CD4-positive, alpha-beta T cell treated with Interleukin-6 for 4 hours (primary cell): ENCODE results near the gene ANKMY1.

ENCODE experiments used
- DNase-seq: peaks from one replicate; pipeline ENCODE4 v3.0.0-alpha.2; 2020; ENCODE audit warnings: mixed read lengths

Gene ANKMY1

DNA sequence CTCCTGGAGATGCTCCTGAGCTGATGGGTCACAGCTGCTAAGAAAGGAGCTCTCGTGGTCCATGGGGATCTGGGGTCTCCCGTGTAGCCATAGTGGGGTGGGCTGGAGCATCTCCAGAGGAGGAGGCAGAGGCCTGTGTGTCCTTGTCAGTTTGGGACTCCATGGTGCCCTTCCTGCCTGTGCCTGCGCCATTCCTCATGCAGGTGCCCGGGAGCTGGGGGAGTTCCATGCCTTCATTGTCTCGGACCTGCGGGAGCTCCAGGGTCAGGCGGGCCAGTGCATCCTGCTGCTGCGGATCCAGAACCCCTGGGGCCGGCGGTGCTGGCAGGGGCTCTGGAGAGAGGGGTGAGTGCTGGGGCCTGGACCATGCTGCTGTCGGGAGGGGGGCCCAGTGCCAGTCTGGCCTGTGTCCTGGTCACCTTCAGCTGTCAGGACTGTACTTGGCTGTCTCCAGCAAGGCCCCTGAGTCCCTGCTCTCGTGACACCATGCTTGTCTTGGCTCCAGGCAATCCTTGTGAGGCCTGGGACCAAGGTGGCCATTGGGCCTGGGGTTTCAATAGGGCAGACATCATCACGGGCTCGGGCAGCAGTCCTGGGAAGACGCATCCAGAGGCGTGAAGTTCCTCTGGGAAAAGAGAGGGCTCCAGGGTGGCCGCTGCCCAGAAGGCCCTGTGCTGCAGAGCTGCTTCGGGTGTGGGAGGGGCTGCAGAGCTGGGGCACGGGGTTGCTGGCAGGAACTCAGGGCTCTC, 36.1 kb upstream of the ANKMY1 start:
- no peak for DNase-seq

DNA sequence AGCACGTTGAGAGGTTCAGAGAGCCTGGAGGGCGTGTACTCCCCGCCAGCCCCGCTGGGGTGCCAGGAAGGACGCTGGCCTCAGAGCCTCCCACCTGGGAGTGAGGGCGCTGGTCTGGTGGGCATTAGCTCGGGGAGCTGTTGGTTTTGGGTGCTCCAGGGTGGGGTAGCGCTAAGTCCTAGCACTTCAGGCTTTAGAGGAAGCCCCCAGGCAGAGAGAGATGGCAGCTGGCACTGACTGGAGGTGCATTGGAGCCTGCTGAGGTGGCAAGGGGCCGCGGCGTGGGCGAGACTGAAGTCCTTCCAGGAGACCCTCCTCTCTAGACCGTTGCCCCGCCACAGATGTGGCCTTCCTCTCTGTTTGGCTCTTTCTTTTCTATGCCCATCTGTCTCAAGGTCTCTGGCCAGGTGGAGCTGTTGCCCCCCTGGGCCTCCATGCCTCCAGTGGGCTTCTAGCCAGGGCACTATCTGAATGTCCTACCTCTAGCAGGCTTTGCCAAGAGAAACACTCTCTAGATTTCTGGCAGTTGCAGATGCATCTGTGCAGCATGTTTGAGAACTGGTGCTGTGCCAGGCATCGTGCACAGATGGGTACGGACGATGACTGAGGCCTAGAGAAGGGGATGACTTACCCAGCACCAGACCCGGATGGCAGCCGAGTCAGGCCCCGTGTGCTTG, 35.4 kb upstream of the ANKMY1 start:
- no peak for DNase-seq

DNA sequence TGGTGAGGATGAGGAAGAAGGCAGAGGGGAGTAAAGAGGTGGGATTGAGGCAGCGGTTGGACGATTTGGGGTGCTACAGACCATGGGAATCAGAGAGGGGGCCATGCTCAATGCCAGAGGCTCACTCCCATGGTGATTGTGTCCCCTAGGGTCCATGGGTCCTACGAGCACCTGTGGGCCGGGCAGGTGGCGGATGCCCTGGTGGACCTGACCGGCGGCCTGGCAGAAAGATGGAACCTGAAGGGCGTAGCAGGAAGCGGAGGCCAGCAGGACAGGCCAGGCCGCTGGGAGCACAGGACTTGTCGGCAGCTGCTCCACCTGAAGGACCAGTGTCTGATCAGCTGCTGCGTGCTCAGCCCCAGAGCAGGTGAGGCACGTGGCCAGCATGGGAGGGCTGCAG, 34.0 kb upstream of the ANKMY1 start:
- no peak for DNase-seq

DNA sequence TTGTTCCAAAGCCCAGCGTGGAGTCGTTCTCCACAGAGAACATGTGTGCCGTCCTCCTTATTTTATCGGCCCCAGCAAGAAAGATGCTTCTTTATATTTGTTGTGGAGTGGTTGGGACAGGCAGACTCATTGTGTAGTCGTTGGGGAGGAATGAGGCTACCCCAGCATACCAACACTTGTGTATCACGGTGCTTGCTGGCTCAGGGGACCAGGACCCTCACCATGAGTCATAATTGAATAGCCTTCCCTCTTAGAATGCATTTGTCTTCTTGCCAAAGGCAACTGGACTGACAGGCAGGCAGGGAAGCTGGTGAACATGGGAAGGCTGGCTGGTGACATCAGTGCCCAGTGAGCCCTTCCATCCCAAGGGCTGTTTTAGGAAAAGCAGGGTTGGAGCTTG, 33.4 kb upstream of the ANKMY1 start:
- DNase-seq: no peak

DNA sequence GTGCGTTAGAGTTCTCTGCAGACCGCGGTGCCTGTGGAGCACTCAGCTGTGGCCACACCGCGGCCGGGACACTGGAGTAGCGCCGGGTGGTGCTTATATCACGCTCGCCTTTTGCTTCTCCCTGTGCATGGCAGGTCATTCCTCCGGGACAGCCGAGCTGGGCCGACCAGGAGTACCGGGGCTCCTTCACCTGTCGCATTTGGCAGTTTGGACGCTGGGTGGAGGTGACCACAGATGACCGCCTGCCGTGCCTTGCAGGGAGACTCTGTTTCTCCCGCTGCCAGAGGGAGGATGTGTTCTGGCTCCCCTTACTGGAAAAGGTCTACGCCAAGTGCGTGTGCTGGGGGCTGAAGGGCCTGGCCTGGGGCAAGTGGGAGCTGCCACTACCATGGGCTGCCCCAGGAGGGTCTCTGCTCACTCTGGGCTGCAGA, 32.9 kb upstream of the ANKMY1 start:
- no peak for DNase-seq

DNA sequence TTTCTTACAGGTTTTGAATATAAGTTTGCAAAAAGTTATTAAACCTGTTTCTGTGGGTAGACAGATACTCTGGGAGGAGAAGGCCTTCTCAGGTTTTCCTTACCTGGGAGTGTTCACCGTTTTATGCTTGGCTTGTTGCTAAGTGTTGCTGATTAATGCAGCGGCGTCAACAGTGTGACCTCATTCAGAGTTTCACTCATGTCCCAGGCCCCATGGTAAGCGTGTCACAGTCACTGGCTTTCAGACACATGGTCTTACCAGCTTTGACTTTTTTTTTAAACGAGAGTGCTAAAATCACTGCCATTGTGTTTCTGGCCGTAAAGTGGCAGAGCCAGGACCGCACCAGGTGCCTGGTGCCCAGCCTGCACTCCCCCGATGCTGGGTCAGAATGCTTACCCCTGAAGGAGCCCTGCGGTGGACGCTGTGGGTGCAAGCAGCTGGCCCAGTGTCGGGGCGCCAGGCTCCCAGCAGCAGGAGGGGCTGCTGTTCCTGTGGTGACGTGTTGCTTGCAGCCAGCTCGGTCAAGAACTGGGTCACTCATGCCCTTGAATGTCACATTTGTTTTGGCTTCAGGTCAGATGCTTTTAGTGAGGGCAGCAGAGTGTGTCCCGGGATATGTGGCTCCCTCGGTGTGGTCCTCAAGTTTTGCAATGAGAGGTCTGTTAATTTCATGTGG, 32.2 kb upstream of the ANKMY1 start:
- no peak for DNase-seq

DNA sequence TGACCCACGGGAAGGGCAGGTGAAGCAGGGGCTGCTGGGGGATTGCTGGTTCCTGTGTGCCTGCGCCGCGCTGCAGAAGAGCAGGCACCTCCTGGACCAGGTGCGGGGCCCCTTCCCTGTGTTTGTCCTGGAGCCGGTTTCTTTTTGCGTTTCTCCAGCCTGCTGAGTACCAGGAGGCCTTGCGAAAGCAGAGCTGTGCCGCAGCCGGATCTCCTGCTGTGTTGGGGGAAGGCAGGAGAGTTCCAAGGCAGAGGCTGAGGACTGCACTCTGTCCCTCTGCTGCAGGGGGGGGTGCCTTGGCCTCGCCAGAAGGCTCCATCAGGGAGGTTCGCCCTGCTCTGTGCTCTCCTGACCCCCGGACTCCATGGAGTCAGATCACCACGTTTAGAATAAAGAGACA, 31.6 kb upstream of the ANKMY1 start:
- DNase-seq: no peak

DNA sequence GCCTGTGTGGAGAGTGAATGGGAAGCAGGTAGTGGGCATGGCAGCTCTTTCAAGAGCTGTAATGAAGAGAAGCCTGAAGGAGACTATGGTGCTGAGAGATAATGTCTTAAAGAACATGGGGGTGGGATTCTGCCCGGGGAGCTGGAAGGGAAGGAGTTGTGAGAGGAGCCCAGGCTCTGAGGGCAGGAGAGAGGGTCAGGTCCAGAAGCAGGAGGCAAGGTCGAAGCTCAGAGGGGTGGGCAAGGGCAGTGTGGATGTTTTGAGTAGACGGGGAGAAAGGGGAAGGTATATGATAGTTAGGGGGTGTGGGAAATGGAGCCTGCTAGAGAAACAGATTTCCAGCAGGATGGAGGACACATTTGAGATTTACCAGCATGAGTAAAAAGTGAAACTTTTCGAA, 30.9 kb upstream of the ANKMY1 start:
- DNase-seq: no peak

DNA sequence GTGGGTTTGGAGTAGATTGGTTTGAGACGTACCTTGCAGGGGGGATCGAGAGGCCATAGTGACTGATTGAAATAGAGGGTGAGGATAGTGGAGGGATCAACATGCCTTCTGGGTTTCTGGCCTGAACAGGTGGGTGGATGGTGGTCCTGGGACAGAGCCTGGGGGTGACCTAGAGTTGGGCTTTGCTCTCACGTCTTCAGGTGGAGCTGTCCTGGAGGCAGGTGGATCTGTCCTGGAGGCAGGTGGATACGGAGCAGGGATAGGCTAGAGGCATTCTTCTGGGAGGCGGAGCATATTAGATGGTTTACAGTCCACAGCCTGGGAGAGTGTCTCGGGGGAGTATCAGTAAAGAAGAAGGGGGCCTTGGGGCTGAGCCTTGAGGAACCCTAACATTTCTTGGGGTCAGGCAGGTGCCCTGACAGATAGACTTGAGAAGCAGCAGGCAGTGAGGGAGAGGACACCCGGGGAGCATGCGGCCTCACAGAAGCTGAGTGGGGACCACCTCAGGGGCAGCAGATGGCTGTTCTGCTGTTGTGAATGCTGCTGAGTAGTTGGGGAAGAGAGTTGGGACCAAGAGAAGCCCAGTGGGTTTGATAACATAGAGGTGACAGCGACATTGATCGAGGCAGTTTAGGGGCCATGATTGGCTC, 30.3 kb upstream of the ANKMY1 start:
- no peak for DNase-seq

DNA sequence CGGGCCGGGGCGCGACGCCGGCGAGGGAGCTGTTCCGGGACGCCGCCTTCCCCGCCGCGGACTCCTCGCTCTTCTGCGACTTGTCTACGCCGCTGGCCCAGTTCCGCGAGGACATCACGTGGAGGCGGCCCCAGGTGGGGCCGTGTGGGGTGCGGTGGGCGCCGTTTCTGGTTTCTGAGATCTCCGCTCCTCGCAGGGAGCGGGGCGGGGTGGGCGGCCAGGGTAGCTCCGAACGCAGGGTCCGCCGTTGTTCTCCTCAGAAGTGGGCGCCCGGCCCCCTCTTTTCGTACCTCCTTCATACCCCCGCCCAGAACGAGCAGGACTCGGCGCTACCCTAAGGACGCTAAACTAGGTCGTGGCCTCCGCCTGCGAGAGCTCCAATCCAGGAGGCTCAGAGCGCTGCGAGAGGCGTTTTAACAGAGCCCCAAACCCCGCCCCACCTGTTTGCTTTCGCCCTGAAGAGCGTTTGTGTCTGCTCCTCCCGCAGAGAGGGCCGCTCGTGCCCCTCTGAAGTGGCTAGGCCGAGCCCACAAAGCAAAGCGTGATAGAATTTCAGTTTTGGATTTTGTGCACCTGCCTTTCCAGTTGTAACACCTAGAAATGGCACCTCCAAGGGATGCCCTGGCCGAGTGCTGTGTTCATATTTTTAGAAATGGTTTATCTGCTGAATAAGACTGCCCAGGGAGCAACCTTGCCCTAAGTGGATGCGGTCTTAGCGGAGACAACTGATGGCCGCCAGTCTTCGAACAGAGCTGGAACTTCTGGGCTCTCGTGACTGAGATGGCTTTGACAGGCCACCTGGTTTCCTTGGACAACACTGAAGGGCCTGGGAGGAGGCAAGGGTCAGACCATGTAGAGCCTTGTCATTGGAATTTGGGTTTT, 29.4 kb upstream of the ANKMY1 start:
- peak; percentile 71 for DNase-seq

DNA sequence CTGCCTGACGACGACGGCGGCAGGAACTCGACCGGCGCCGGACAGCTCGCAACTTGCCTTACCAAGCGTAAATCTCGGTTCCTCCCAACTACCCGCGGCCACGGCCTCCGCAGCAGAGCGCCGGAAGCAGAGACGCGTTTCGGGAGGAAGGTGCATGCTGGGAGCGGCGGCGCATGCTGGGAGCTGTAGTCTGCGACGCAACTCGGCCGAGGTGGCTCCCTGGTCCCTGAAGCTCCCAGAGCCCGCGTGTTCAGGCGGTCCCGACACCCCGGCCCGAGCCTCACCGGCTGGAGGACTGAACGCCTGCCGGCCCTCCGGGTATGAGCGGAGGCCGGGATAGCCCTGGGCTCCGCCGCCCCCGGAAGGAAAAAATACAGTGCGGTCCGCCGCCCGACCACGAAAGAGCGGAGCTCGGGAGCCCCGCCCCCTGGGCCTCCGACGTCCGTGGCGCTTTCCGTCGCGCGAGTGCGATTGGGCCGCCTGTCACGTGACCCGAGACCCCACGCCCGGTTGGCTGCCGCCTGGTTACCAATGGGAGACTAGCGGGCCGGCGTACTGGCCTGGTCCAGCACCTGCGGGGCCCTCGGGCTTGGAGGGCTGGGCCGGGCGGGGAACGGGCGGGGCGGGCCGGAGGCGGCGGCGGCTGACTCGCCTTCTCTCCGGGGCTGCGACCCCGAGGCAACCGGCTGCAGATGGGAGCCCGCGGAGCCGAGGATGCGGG, 28.6 kb upstream of the ANKMY1 start, which contains the start of gene CAPN10:
Gene CAPN10 (plus strand): TSS at position 537 of the 721 bp plus-strand sequence. CDS start 178 bp downstream, at position 715.
- DNase-seq: peak; percentile 97

DNA sequence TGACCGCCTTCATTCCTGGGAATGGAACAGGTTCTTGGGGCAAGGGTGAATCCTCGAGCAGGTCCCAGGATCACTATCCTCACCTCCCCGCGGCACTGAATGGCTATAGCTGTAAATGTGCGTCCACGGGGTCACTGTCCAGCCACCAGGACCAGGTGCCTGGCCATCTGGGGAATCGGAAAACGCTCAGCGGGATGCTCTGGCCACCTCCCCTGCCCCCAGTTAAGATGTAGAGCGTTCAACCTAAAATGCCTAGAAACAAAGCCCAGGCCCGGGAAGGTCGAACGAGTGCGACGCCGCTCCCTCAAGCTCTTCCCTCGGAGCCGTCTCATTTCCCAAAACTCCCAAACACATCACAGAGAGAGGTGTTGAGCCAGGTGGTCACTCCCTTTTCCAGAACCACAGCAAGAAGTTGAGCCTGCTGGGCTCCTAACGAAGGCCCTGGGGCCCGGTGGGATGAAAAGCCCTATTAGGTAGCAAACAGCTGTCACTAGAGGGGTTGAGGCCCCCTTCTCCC, 28.0 kb upstream of the ANKMY1 start:
- DNase-seq: no peak

DNA sequence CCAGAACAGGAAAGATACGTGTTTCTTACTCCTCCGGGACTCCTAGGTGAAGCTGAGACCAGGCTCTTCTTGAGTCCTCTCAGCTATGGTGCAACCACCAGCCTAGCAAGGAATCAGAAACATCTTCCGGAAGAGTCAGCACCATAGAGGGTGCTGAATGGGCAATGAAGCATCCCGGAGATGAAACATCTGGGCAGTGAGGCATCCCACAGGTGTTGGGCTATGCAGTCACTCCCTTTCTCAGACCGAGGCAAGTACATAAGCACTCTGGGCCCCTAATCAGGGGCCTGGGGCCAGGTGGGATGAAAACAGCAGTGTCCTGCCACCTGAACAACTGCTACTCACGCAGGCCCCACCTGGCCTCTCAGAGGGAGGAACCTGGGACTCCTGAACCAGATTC, 27.3 kb upstream of the ANKMY1 start:
- no peak for DNase-seq

DNA sequence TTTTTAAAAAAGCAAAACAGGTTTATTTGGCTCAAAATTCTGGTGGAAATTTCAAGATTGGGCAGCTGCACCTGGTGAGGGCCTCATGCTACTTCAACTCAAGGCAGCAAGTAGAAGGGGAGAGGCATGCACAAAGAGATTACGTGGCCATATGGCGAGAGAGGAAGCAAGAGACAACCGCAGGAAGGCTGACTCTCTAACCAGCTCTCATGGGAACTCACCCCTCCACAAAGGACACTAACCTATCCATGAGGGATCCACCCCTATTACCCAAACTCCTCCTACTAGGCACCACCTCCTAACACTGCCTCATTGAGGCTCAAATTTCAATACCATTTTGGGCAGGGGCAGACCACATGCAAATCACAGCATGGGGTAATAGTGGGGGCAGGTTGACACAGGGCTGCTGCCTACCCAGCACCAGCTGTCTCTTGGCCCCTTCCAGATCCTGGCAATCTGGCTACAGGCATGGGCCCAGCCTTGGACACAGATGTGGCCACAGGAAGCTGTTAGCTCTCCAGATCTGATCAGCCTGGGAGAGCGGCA, 26.8 kb upstream of the ANKMY1 start:
- no peak for DNase-seq

DNA sequence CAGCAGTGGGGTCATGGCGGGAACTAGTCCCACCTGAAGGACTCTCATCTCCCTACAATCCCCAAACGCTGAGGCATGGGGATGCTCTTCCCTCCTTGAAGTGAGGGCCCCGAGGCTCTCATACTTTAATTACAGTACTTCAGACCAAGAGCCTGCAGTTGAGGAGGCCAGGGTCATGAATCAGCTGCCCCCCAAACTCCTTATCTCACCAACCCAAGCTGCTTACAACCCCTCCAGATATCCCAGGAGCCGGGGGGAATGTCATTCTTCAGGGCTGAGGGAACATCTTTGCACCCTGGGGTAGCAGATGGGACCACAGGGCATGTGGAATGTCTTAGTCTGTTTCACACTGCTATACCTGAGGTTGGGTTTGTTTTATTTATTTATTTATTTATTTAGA, 26.0 kb upstream of the ANKMY1 start:
- DNase-seq: no peak

DNA sequence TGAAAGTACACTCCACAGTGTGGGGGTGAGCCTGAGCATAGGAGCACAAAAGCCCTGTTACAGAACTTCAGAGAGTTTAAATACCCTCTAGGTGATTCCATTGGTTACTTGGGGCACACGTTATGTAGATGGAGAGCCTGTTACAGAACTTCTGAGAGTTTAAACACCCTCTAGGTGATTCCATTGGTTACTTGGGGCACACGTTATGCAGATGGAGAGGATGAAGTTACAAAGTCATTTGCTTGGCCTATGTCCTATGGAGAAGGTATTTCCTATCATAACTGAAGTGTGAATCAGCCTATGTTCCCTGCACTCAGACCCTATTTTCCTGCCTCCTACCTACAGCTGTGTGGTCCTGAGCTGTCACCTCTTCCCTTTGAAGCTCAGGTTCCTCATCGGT, 25.0 kb upstream of the ANKMY1 start:
- no peak for DNase-seq

DNA sequence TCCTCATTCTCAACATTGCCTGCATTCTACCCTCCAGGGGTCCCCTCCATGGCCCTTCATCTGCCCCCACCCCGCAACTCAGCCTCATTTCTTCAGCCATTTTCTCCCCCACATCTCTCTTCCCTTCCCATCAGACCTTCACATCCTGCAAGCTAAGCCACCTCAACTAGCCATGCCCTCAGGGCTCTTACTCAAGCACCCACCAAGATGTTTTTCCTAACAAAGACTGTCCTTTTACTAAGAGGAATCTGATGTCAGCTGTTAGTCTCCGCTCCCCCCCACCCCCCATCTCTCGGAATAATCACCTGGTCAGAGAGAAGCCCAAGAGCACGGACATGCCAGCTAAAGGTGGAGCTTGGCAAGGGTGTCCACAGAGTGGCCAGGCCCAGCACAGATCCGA, 24.0 kb upstream of the ANKMY1 start:
- no peak for DNase-seq

DNA sequence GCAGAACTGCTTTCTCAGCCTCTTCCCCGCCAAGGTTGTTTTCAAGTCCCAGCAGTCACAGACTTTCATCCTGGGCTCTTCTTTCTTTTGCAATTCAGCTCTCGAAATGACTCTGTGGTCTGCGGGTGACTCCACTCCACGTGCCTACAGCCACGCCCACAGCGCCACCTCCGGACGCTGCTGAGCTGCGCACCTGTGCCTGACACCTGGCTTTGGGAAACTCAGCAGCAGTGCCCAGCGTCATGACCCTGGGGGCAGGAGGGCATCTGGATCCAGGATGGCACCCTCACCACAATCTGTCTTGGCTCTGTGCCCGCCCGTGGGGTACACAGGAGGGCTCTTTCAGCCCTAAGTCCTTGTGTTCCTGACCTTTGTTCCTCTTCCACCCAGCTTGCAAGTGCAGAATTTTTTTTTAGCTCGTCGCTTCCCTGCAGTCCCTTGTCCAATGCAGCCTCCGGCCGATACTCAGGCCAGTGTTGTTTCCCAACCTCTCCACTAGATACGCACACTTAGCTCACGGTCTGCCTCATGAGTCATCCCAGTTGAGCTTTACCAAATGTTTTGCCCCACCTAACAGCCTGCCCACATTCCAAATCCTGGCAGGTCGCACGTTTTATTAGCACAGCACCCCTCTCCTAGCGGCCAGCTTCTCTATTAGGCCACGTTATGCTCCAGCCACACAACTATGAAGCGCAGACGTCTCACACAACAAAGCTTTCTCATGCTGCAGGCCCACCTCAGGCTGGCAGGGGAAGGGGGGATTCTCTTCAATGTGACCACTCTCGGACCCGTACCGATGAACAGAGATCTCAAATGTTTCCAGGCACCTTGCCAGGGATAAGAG, 22.2 kb upstream of the ANKMY1 start:
- DNase-seq: peak; percentile 86

DNA sequence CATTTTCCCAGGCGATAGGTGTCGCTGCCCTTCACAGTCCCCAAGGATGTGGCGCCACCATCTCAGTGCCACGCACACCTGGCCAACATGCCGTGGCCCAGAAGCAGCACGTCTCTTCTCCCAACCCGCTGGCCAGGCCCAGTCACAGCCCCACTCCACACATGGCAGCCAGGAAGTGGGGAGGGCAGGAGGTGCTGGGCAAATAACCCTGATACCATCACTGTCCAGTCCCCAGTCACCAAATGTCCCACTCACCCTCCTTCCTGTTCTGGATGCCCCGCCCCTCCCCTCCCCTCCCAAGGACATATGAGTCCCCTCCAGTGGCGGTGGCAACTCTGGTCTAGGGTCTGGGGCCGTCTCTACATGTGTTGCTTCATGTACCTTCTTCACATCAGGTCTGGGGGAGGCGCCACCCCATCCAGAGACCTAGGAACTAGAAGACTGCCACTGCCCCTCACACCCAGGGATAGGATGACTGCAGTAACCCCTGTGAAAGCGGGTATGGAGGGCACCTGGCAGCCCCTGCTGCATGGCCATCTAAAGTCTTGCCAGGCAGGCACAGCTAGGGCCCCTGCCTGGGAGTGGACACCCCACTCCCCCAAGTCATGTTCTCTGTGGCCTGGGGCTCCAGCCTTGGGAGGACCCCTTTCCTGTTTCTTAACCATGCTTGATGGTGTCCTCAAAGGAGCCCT, 21.4 kb upstream of the ANKMY1 start:
- no peak for DNase-seq

DNA sequence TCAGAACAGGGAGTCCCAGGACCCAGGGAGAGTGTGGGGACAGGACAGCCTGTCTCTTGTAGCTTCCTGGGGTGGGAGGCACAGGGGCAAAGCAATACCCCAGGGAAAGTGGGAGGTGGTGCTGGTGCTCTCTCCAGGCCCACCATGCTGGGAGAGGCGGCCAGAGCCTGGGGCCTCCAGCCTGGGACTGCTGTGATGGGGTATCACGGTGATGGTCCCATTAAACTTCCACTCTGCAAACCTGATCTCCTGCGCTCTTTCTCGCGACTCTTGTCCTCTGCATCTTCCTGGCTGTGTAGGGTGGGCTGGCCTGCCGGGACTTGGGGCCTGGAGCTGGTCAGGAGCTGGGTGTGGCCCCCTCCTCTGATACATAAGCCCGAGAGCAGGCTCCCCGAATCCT, 20.7 kb upstream of the ANKMY1 start:
- no peak for DNase-seq
